Raji (cell line): ENCODE data around the gene BRPF1.

Experiments used
- POLR2A ChIP-seq: IDR thresholded peaks from 2 replicates; pipeline ENCODE4 v1.6.1; 2011; ENCODE audit warnings: low read depth, low read length, control low read depth; ENCODE audit not compliant: insufficient read depth

Gene BRPF1

DNA sequence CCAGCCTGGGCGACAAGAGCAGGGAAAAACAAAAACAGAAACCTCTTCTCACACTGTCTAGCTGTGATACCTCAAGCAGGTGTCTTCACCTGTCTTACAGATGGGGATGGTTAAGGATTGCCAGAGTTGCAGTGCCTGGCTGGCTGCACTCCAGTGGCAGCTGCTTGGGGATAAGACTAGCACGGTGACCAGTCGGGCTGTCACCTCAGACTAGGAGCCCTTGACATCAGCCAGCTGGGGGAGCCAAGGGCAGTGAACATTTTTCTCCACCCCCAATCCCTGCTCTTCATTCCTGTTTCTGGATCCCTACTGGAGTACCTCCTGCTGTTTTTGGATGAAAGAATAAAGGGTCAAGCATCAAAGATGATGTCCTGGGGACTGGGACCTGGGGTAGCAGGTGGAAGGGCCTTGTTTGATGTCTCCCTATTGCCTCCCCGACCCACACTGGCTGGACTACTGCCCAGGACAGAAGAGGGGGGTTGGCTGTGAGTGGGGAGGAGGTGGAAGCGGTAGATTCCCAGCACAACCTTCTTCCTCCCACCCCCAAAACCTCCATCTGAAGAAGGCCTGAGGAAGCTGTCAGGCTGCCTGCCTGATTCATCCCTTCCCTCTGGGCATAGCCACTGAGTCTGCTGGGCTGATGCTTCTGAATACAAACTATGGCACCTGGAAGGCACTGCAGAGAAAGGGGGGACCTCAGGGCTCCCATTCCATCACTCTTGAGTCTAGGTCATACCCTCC is 34.9 kb upstream of the BRPF1 start:
- TF ChIP-seq POLR2A, result no peak

DNA sequence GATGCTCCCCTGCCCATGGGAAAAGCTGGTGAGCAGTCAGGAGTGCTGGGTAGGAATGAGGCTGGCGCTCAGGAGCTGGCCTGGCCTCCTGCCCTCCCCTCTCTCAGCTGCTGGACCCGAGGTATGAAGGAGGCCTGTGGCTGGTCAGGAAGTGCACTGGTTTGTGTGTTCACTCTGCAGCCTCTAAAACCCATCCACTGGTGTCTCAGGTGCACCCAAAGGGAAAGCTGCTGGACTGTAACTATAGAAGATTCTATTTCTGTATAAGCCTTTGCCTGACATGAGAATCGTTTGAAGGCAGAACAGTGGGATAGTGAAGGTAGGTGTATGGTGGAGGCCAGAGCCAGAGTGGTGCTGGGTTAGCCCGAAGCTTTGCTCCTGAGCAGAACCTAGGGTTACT is 33.6 kb upstream of the BRPF1 start:
- TF ChIP-seq POLR2A, result no peak

DNA sequence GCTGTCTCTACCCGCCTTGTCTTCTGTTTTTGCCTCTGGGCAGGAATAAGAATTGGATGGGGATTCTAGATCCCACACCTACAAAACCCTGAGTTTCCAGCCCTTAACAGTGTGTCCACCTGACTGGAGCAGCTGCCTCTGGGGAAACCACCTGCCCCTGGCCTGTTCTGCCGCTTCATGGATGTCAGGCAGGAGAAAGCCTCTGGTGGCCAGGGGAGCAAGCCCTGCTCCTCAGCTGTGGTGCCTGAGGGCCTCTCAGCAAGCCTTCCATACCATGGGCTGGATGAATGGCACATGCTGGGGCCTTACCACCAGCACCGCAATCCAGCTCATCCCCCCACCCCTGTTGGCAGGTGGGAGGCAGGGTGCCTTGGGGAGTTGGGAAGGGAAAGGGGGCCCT is 33.2 kb upstream of the BRPF1 start:
- no peak for TF ChIP-seq POLR2A

DNA sequence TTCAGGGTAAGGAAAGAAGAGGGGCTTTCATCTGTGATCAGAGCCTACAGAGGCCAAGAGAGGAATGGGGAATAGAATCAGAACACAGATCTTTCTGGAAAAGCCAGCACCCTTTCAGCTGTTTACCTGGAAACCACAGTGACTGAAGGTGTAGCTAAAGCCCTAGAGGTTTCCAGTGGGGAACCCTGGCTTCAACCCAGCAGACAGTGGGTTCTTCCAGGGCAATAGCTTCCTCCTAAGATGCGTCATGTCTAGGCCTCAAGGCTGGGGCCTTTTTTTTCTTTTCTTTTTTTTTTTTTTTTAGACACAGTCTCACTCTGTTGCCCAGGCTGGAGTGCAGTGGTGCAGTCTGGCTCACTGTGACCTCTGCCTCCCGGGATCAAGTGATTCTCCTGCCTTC is 31.0 kb upstream of the BRPF1 start:
- no peak for TF ChIP-seq POLR2A

DNA sequence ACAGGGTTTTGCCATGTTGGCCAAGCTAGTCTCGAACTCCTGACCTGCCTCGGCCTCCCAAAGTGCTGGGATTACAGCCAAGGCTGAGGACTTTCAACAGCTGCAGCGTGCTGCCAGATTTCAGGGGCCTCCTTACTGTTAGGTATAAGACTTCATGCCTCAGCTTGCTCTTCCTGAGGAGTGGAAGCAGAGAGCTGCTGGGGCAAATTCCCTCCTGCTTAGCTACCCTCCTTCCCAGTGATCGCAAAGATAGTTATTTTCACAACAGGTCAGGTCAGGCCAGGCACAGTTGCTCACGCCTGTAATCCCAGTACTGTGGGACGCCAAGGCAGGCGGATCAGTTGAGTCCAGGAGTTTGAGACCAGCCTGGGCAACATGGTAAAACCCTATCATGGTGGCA is 30.5 kb upstream of the BRPF1 start:
- no peak for TF ChIP-seq POLR2A

DNA sequence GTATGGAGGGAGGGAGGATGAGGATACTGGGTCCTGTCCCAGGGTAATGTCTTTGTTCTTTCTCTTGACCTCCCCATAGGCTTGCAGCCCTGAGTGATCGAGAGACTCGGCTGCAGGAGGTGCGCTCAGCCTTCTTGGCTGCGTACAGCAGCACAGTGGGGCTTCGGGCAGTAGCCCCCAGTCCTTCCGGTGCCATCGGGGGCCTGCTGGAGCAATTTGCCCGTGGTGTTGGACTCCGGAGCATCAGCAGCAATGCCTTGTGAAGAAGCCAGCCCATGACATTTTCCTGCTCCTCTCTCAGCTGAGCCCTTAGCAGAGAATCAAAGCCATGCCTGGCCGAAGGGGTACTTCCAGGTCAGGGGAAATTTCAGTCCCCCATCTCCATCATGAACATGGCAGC is 29.8 kb upstream of the BRPF1 start:
- no peak for TF ChIP-seq POLR2A

DNA sequence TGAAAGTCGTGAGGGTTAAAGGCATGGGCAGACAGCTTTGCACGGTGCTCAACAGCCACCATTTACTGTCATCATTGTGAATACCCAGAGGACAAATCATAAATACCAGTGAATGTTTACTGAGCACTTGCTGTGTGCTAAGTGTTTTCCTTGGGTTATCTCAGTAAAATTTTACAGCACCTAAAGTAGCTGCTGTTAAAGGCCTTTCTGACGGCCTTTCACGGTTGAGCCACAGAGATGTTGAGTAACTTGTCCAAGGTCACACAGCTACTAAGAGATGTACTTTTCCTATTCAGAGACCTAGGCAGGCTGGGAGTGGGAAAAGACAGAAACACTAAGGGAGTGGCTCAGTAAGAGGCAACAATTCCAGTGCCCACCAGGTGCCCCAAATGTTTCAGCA is 28.3 kb upstream of the BRPF1 start:
- TF ChIP-seq POLR2A, result no peak

DNA sequence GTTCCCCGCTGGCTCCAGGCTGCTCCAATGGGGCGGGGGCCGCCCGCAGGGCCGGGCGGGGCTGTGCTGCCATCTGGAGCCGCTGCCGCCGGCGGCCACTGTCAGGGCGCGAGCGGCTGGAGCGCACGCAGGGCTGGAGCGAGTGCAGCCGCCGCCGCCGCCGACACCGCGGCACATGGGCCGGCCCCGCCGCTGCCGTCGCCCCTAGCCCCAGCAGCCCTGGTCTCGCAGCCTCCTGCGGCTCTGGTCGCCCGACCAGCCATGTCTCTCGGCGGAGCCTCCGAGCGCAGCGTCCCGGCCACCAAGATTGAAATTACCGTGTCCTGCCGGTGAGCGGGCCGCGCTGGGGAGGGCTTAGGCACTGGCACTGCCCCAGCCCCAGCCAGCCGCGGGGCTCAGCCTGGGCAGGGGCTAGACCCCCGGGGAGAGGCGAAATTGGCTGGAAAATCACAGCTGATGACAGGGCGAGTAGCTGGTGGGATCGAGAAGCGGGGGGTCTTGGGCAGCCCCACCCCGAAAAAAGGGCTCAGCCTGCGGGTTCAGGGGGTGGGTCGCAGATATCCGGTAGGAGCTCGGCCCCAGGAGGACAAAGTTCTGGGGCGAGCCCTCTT is 27.7 kb upstream of the BRPF1 start, which contains the start of gene CPNE9:
CPNE9 (plus strand) TSS at position 98 of the 611 bp plus-strand sequence; CDS start at position 262, 164 bp downstream.
- TF ChIP-seq POLR2A, result no peak

DNA sequence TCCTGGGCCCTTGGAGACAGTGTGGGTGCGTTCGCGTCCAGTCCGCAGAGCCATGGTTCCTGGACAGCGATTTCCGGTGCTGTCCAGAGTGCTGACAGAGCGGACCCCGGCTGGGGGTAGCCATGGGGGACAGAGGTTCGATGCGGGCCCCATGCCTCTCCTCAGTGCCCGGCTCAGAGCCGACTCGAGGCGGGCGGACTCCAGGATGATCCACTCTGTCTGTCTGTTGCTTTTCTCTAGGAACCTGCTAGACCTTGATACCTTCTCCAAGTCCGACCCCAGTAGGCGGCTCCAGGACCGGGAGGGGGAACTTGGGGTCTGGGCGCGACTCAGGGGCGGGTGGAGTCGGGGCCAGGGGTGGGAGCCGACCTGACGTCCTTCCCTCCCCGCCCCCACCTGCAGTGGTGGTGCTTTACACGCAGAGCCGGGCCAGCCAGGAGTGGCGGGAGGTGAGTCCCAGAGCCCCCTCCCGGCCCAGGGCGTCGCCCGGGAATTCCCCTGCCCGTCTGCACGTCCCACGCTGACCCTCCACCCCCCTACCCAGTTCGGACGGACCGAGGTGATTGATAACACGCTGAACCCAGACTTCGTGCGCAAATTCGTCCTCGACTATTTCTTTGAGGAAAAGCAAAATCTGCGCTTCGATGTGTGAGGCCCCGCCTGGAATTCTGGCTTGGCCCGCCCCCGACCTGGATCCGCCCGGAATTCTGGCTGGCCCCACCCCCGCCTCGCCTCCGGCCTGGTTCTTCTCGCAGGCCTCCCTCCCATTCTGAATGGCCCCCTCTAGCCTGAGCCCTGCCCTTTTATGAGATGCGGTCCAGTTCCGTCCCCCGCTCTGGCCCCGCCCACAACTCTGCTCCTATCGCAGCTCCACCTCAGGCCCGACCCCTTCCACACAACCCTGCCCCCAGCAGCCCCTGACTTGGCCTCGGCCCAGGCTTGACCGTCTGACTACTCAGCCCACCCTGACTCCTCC is 26.9 kb upstream of the BRPF1 start:
- TF ChIP-seq POLR2A, result no peak

DNA sequence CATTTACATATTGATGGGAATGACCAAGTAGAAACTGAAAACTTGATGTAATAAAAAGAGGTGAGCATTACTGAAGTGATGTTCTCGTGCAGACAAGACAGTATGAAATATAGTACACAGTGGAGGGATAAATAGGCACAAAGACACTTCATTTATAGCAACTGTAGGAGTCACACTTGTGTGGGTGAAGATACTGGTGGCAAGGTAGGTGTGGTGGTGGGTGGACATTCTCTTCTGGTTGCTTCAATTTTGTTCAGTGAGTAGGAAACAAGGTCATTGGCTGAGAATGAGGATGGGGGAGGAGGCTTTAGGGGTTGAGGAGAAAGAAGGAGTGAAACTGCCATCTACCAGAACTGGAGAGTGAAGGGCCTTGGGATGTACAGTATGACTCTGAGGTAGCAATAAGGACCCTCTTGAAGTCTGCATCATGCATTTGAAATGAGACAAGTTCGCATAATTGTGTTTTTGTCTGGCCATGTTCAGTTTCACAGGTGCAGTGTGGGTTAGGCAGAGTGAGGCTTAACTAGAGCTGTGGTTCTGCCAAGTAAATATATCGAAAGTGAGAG is 21.3 kb upstream of the BRPF1 start:
- TF ChIP-seq POLR2A, result no peak

DNA sequence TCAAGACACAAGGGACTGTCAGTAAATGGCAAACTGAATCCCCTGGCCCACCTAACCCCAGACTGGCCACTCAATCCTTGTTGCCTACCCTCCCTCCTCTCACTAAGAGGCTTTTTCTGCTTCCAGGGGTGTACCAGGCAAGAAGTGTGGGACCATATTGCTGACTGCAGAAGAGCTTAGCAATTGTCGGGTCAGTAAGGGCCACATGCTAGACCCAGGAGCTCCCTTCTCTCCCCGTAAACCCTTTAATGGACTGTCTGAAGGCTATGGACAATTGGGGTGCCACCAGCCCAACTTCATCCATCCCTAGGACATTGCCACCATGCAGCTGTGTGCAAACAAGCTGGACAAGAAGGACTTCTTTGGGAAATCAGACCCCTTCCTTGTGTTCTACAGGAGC is 19.1 kb upstream of the BRPF1 start:
- no peak for TF ChIP-seq POLR2A

DNA sequence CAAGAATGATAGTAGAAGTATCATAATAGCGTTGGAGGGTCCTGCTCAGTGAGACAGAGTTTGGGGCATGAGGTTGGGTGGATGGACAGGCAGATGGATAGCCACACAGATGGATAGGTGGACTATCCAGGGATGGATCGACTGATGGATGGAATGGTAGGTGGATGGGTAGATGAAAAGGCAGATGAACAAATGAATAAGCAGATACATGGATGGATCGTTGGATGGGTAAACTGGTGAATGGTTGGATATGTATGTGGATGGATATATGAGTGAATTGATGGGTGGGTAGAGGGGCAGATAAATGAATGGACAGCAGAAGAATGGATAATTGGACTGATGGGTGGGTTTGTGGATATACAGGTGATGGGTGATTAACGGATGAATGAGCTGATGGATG is 18.4 kb upstream of the BRPF1 start:
- TF ChIP-seq POLR2A, result no peak

DNA sequence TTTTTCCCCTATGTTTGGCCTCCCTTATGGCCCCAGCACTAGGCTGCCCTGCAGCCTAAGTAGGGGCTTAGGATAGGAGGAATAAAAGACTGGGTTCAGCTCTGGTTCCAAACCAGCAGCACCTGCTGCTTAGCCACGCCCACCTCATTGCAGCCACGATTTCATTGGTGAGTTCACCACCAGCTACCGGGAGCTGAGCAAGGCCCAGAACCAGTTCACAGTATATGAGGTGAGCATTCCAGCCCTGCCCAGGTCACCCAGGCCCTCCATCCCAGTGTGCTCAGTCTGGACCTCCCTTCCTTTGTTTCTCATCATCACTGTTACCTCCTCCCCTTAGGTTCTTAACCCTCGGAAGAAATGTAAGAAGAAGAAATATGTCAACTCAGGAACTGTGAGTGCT is 16.4 kb upstream of the BRPF1 start:
- TF ChIP-seq POLR2A, result no peak

DNA sequence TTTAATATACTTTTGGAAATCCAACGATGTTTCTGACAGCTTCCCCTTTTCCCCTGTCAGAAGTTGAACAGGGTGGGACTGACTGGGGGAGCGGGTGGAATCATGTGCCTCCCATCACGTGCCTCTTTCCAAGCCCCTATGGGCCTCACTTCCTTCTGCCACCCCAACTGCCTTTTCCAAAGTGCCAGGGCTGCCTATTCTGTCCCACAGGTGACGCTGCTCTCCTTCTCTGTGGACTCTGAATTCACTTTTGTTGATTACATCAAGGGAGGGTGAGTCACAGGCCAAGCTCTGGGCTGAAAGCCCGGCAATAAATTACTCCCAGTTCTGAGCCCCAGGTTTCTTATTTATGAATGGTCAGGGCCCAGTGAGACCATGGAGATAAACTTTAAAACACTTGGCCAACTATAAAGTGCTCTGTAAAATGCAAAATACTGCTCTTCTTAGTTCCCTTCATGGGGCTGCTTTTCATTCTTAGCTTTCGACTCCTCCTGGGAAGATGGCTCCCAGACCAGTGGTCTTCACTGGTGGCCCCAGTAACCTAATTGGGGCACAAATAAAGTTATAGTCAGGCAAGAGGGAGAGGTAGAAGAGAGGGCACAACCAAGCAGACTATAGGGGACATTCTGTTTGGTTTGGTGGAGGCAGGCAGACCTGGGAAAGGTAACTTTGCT is 15.6 kb upstream of the BRPF1 start:
- no peak for TF ChIP-seq POLR2A
